Coronary artery (tissue), 2 donors: ENCODE measurements around the gene MTA1.
A peak's percentile ranks its signal among the peaks of the same experiment; 100 is the strongest.

Experiments used
- DNase-seq: peaks from one replicate; pipeline ENCODE4 v3.0.0-alpha.2; 2017; ENCODE audit warnings: low spot score
- H3K27ac ChIP-seq, 2 donors: fragments of 200-600 bp; sonication (generic); one replicate each; pipeline ENCODE4 v1.5.1; 2016 to 2019
- H3K4me3 ChIP-seq: fragments of 200-600 bp; sonication (generic); 2 replicates; pipeline ENCODE4 v1.5.1; 2016; ENCODE audit warnings: mild to moderate bottlenecking, moderate library complexity
- CTCF ChIP-seq: fragments of 200-600 bp; sonication (generic); IDR thresholded peaks from one replicate; pipeline ENCODE4 v1.5.1; 2019; ENCODE audit warnings: antibody characterized with exemption

The MTA1 gene

GRCh38 chr14:105398726-105399465 is 20.7 kb upstream of the MTA1 start:
- no peak for TF ChIP-seq CTCF
- peak overlapping the region; percentile 73 to 89 for H3K27ac ChIP-seq
- peak overlapping the region; percentile 83 for H3K4me3 ChIP-seq
- DNase-seq, result no peak

GRCh38 chr14:105399466-105399775 is 20.2 kb upstream of the MTA1 start:
- Histone ChIP-seq H3K4me3 (peak overlapping the region; percentile 83), H3K27ac (no peak overlapping the region)
- no peak for DNase-seq
- no peak for TF ChIP-seq CTCF

GRCh38 chr14:105400016-105400415 is 19.6 kb upstream of the MTA1 start:
- DNase-seq, result no peak
- no peak for TF ChIP-seq CTCF
- Histone ChIP-seq H3K27ac (no peak overlapping the region), H3K4me3 (no peak overlapping the region)

DNA sequence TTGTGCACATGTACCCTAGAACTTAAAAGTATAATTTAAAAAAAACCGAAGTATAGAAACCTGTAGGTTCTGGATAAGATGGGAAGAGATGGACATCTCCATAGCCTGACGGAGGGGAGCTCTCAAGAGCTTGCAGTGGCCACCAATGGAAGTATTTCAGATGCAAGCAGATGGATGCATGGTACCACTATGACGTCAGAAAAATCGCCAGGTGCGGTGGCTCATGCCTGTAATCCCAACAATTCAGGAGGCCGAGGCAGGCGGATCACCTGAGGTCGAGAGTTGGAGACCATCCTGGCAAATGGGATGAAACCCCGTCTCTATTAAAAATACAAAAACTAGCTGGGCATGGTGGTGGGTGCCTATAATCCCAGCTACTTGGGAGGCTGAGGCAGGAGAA is 17.9 kb upstream of the MTA1 start:
- TF ChIP-seq CTCF, result no peak
- Histone ChIP-seq H3K4me3 (no peak overlapping the region), H3K27ac (no peak overlapping the region)
- no peak for DNase-seq

DNA sequence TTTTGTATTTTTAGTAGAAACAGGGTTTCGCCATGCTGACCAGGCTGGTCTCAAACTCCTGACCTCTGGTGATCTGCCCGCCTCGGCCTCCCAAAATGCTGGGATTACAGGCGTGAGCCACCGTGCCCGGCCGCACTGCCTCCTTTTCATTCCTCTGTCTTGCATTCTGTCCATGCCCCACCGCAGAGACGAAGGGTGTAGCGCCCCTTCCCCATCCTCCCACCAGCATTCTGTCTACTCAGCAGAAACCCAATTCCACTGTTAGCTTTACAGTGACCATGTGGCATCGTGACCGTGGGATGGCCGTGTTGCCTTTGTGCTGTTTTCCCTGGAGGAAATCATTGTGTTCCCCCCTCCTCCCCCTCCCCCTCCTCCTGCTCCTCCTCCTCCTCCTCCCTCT is 11.0 kb upstream of the MTA1 start:
- no peak for TF ChIP-seq CTCF
- H3K4me3 ChIP-seq, result no peak overlapping the region
- no peak for DNase-seq
- no peak overlapping the region for H3K27ac ChIP-seq

- Histone ChIP-seq H3K4me3 (no peak overlapping the region), H3K27ac (no peak overlapping the region)
- no peak for TF ChIP-seq CTCF
- no peak for DNase-seq
Measured at GRCh38 chr14:105409364-105409763, 10.3 kb upstream of the MTA1 start.

DNA sequence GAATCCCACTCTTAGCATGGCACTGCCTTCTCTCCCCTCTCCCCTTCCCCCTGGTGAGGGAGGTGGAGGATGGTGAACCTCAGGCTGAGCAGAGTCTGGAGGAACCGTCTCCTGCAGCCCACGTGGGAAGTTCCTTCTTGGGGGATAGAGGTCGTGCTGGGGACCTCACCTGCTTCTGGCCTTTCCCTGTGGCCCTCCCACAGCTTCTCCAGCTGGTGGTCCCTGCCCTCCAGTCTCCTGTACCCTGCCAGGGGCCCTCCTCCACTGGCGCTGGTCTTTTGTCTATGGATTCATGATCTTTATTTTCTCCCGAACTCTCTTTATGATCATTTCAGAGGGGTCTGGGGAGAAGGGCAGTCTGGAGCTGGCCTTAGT is 9.0 kb upstream of the MTA1 start:
- peak overlapping the region; percentile 65 for H3K4me3 ChIP-seq
- no peak for DNase-seq
- no peak overlapping the region for H3K27ac ChIP-seq
- no peak for TF ChIP-seq CTCF
